Lung (tissue), 12 donors: ENCODE measurements around the gene NACA2. TPM values are rescaled to one million over a fixed set of nuclear protein-coding genes. Genes with fewer than 3 reads are reported as not detected.

Experiments
- ATAC-seq: fragments of 200-7000 bp; cut with Tn5 transposase; one replicate; pipeline ENCODE4 v1.9.1; 2020; ENCODE audit warnings: moderate number of reproducible peaks; ENCODE audit not compliant: insufficient read depth, low FRiP score
- DNase-seq, 3 donors: peaks; one replicate each; pipeline ENCODE4 v3.0.0-alpha.2; 2013 to 2017
- H3K27ac ChIP-seq, 2 donors: one replicate each; pipeline ENCODE4 v1.5.1; 2013; ENCODE audit warnings: mild to moderate bottlenecking in 2 of 2, moderate library complexity in 2 of 2, control low read depth in 1 of 2, inconsistent platforms in 1 of 2, low read depth in 1 of 2, low read length in 1 of 2
- H3K27me3 ChIP-seq, 3 donors: one replicate each; pipeline ENCODE4 v1.5.1; 2013; ENCODE audit warnings: low read length in 2 of 3; ENCODE audit not compliant: control insufficient read depth in 3 of 3, insufficient read depth in 3 of 3
- H3K36me3 ChIP-seq, 4 donors: one replicate each; pipeline ENCODE4 v1.5.1; 2013; ENCODE audit warnings: low read length in 4 of 4, mild to moderate bottlenecking in 1 of 4, moderate library complexity in 1 of 4; ENCODE audit not compliant: control insufficient read depth in 4 of 4, insufficient read depth in 4 of 4
- H3K4me1 ChIP-seq, 5 donors: one replicate each; pipeline ENCODE4 v1.5.1; 2013; ENCODE audit warnings: low read length in 5 of 5, mild to moderate bottlenecking in 2 of 5, moderate library complexity in 1 of 5; ENCODE audit not compliant: control insufficient read depth in 5 of 5, insufficient read depth in 5 of 5
- H3K4me3 ChIP-seq: one replicate; pipeline ENCODE4 v1.5.1; 2013; ENCODE audit warnings: mild to moderate bottlenecking, control low read depth, moderate library complexity
- H3K9ac ChIP-seq, 2 donors: one replicate each; pipeline ENCODE4 v1.5.1; 2013; ENCODE audit warnings: low read length in 2 of 2, control low read depth in 1 of 2; ENCODE audit not compliant: insufficient read depth in 1 of 2
- H3K9me3 ChIP-seq, 4 donors: one replicate each; pipeline ENCODE4 v1.5.1; 2013; ENCODE audit warnings: low read length in 3 of 4, mild to moderate bottlenecking in 1 of 4, moderate library complexity in 1 of 4; ENCODE audit not compliant: control insufficient read depth in 4 of 4, insufficient read depth in 3 of 4
- WGBS, 2 donors: extraction: QIAGEN DNeasy Blood & Tissue Kit; methylation state at CpG; one replicate each; pipeline ENCODE4 v1.1.7; 2013; 5-methylcytosine and 5-hydroxymethylcytosine counted together
- polyA plus RNA-seq, 2 donors: library from polyadenylated mRNA; stranded (reverse); fragments of 200-250 nt; gene quantifications; one replicate each; pipeline ENCODE4 v1.2.1, GENCODE V29; 2013
- total RNA-seq, 2 donors: library from RNA; depleted of rRNA in 1 of 2; stranded (reverse); fragments of >200 nt in 1 of 2; gene quantifications; one replicate each; pipeline ENCODE4 v1.2.1, GENCODE V29; 2014 to 2021
- TF ChIP-seq, protein P1 (sequence below): IDR thresholded peaks from 2 replicates; pipeline ENCODE4 v1.5.1; 2012; ENCODE audit warnings: mild to moderate bottlenecking; ENCODE audit errors: control extremely low read depth, extremely low read depth
- donor health status: control.
- donor health status: control.
- donor health status: Bipolar disorder and iron deficiency.
- donor health status: healthy.
- donor health status: DM: yes; HTN: yes; CAD: no.

Gene NACA2
- total and polyA plus RNA-seq, 4 donors, result 0.07 TPM; not detected in 3

- Histone ChIP-seq H3K4me1 (no peaks in the 10 kb centered on the region), H3K27me3 (no peaks in the 10 kb centered on the region), H3K9ac (no peak overlapping the region), H3K9me3 (peaks cover 0 to 8% (median 2%) of the 10 kb centered on the region in 4 donors), H3K4me3 (no peak overlapping the region), H3K36me3 (no peaks in the 10 kb centered on the region), H3K27ac (no peak overlapping the region)
- TF ChIP-seq, protein P1, sequence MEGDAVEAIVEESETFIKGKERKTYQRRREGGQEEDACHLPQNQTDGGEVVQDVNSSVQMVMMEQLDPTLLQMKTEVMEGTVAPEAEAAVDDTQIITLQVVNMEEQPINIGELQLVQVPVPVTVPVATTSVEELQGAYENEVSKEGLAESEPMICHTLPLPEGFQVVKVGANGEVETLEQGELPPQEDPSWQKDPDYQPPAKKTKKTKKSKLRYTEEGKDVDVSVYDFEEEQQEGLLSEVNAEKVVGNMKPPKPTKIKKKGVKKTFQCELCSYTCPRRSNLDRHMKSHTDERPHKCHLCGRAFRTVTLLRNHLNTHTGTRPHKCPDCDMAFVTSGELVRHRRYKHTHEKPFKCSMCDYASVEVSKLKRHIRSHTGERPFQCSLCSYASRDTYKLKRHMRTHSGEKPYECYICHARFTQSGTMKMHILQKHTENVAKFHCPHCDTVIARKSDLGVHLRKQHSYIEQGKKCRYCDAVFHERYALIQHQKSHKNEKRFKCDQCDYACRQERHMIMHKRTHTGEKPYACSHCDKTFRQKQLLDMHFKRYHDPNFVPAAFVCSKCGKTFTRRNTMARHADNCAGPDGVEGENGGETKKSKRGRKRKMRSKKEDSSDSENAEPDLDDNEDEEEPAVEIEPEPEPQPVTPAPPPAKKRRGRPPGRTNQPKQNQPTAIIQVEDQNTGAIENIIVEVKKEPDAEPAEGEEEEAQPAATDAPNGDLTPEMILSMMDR, result no peak
- no peak for DNase-seq
- WGBS, 2 donors, result 100% methylated on average over 1 of the region's 1 CpG
- ATAC-seq, result no peak
Measured at GRCh38 chr17:61545335-61545938, 45.6 kb downstream of the NACA2 start.

- ATAC-seq, result no peak
- WGBS, 2 donors, result 76 to 84% methylated on average over 6 to 9 of the region's 9 CpGs
- no peak overlapping the region for H3K27ac ChIP-seq
- no peak overlapping the region for H3K9ac ChIP-seq
- no peaks in the 10 kb centered on the region for H3K27me3 ChIP-seq
- peaks cover 0 to 8% (median 4%) of the 10 kb centered on the region in 4 donors for H3K9me3 ChIP-seq
- DNase-seq, result no peak
- no peaks in the 10 kb centered on the region for H3K4me1 ChIP-seq
- H3K4me3 ChIP-seq, result no peak overlapping the region
- H3K36me3 ChIP-seq, result no peaks in the 10 kb centered on the region
- TF ChIP-seq, protein P1, result no peak
Measured at GRCh38 chr17:61543786-61544415, 47.1 kb downstream of the NACA2 start.

- Histone ChIP-seq H3K4me3 (no peak overlapping the region), H3K4me1 (no peaks in the 10 kb centered on the region), H3K27ac (no peak overlapping the region), H3K27me3 (no peaks in the 10 kb centered on the region), H3K9ac (no peak overlapping the region), H3K36me3 (no peaks in the 10 kb centered on the region), H3K9me3 (peaks cover 0 to 8% (median 4%) of the 10 kb centered on the region in 4 donors)
- WGBS, 2 donors, result 94 to 96% methylated on average over 8 of the region's 8 CpGs
- DNase-seq (no peak), ATAC-seq (no peak)
- TF ChIP-seq, protein P1, result no peak
Measured at GRCh38 chr17:61542027-61542426, 49.0 kb downstream of the NACA2 start.

- DNase-seq (no peak), ATAC-seq (no peak)
- Histone ChIP-seq H3K27ac (no peak overlapping the region), H3K4me1 (no peaks in the 10 kb centered on the region), H3K9me3 (peaks cover 0 to 8% (median 4%) of the 10 kb centered on the region in 4 donors), H3K4me3 (no peak overlapping the region), H3K36me3 (no peaks in the 10 kb centered on the region), H3K27me3 (no peaks in the 10 kb centered on the region), H3K9ac (no peak overlapping the region)
- TF ChIP-seq, protein P1, result no peak
- WGBS, 2 donors, result 74 to 94% methylated on average over 1 of the region's 1 CpG
Measured at GRCh38 chr17:61540874-61541273, 50.1 kb downstream of the NACA2 start.
